ENCODE results near the gene PCDH15.

PCDH15 gene

GRCh38 chr10:54708021-54708420 lies 93.0 kb downstream of the PCDH15 start:
- DNase-seq (ENCODE audit: low read depth) = no peak

- DNase-seq (ENCODE audit: low read depth) = no peak
Measured at GRCh38 chr10:54702583-54703485, 98.2 kb downstream of the PCDH15 start.

GRCh38 chr10:54691331-54691730 lies 109.7 kb downstream of the PCDH15 start:
- no peak for DNase-seq (ENCODE audit: low read depth)

- no peak for DNase-seq (ENCODE audit: low read depth)
Measured at GRCh38 chr10:54682554-54682953, 118.5 kb downstream of the PCDH15 start.

GRCh38 chr10:54681136-54681535 lies 119.9 kb downstream of the PCDH15 start:
- no peak for DNase-seq (ENCODE audit: low read depth)

- no peak for DNase-seq (ENCODE audit: low read depth)
Measured at GRCh38 chr10:54667136-54667535, 133.9 kb downstream of the PCDH15 start.

GRCh38 chr10:54666192-54666591 lies 134.8 kb downstream of the PCDH15 start:
- no peak for DNase-seq (ENCODE audit: low read depth)

GRCh38 chr10:54665095-54665494 lies 135.9 kb downstream of the PCDH15 start:
- DNase-seq (ENCODE audit: low read depth) = no peak

- no peak for DNase-seq (ENCODE audit: low read depth)
Measured at GRCh38 chr10:54660397-54660796, 140.6 kb downstream of the PCDH15 start.

- no peak for DNase-seq (ENCODE audit: low read depth)
Measured at GRCh38 chr10:54656643-54657042, 144.4 kb downstream of the PCDH15 start.

- DNase-seq (ENCODE audit: low read depth) = no peak
Measured at GRCh38 chr10:54653518-54653917, 147.5 kb downstream of the PCDH15 start.

GRCh38 chr10:54650547-54650946 lies 150.5 kb downstream of the PCDH15 start:
- no peak for DNase-seq (ENCODE audit: low read depth)

GRCh38 chr10:54622017-54622416 lies 179.0 kb downstream of the PCDH15 start:
- no peak for DNase-seq (ENCODE audit: low read depth)

GRCh38 chr10:54620352-54620751 lies 180.7 kb downstream of the PCDH15 start:
- no peak for DNase-seq (ENCODE audit: low read depth)

- no peak for DNase-seq (ENCODE audit: low read depth)
Measured at GRCh38 chr10:54614072-54614471, 187.0 kb downstream of the PCDH15 start.

- no peak for DNase-seq (ENCODE audit: low read depth)
Measured at GRCh38 chr10:54613162-54613561, 187.9 kb downstream of the PCDH15 start.

- DNase-seq (ENCODE audit: low read depth) = no peak
Measured at GRCh38 chr10:54609423-54609822, 191.6 kb downstream of the PCDH15 start.

GRCh38 chr10:54607983-54608382 lies 193.0 kb downstream of the PCDH15 start:
- DNase-seq (ENCODE audit: low read depth) = no peak

GRCh38 chr10:54594289-54594688 lies 206.7 kb downstream of the PCDH15 start:
- DNase-seq (ENCODE audit: low read depth) = no peak

GRCh38 chr10:54587971-54588370 lies 213.1 kb downstream of the PCDH15 start:
- DNase-seq (ENCODE audit: low read depth) = no peak

- no peak for DNase-seq (ENCODE audit: low read depth)
Measured at GRCh38 chr10:54585572-54585971, 215.5 kb downstream of the PCDH15 start.

GRCh38 chr10:54577682-54578081 lies 223.3 kb downstream of the PCDH15 start:
- no peak for DNase-seq (ENCODE audit: low read depth)

- no peak for DNase-seq (ENCODE audit: low read depth)
Measured at GRCh38 chr10:54576541-54576940, 224.5 kb downstream of the PCDH15 start.

- no peak for DNase-seq (ENCODE audit: low read depth)
Measured at GRCh38 chr10:54559498-54559897, 241.5 kb downstream of the PCDH15 start.

Data from GM04504 (cell line).